Peyer's patch (tissue), 4 donors: ENCODE measurements around the gene CTDSPL.

Experiments used
- POLR2A ChIP-seq, 2 donors: fragments of 450-650 bp; IDR thresholded peaks; one replicate each; pipeline ENCODE4 v1.5.1; 2017; ENCODE audit warnings: antibody characterized with exemption in 2 of 2, mild to moderate bottlenecking in 2 of 2, moderate library complexity in 2 of 2
- TF ChIP-seq, protein P1 (sequence below), 6 experiments: fragments of 450-650 bp in 4 of 6; fragments of 200-600 bp in 2 of 6; sonication (generic) in 1 of 6; IDR thresholded peaks; one replicate each; pipeline ENCODE4 v1.5.1; 2017 to 2019; ENCODE audit warnings: antibody characterized with exemption in 6 of 6, mild to moderate bottlenecking in 3 of 6, moderate library complexity in 1 of 6

DNA sequence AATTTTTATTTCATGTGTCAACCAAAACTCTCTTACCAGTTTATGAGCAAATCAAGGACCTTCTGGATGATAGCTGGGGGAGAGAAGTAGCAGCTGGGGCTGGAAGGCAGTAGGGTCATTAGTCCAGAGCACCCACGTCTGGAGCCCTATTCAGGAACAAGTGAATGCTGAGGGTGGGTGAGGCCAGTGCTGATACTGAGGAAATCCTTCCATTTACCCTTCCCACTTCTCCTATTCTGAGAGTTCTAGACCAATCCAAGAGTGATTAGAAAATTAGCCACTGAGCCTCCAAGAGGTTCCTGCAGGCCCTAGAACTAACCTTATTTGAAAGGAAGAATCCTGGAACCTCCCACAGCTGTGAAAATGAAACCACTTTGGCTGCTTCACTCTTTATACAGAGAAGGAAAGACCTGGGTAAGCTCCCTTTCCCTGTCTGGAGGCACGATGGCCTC, 82.7 kb downstream of the CTDSPL start:
- TF ChIP-seq, protein P1, sequence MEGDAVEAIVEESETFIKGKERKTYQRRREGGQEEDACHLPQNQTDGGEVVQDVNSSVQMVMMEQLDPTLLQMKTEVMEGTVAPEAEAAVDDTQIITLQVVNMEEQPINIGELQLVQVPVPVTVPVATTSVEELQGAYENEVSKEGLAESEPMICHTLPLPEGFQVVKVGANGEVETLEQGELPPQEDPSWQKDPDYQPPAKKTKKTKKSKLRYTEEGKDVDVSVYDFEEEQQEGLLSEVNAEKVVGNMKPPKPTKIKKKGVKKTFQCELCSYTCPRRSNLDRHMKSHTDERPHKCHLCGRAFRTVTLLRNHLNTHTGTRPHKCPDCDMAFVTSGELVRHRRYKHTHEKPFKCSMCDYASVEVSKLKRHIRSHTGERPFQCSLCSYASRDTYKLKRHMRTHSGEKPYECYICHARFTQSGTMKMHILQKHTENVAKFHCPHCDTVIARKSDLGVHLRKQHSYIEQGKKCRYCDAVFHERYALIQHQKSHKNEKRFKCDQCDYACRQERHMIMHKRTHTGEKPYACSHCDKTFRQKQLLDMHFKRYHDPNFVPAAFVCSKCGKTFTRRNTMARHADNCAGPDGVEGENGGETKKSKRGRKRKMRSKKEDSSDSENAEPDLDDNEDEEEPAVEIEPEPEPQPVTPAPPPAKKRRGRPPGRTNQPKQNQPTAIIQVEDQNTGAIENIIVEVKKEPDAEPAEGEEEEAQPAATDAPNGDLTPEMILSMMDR (IDR thresholded peaks at IDR 0.05), result no peak
- TF ChIP-seq POLR2A (IDR thresholded peaks at IDR 0.05), result no peak
